Neural crest cell (in vitro differentiated cells): ENCODE results near the gene EYS. TPM values are rescaled to one million over a fixed set of nuclear protein-coding genes. Genes with fewer than 3 reads are reported as not detected.

Experiments used
- DNase-seq: peaks from one replicate; pipeline ENCODE4 v3.0.0; 2021; ENCODE audit warnings: low read depth, mixed read lengths, low spot score
- H3K27ac Mint-ChIP-seq: one replicate; pipeline ENCODE4 v1.8.0; 2021; ENCODE audit warnings: mild to moderate bottlenecking, mixed read lengths; ENCODE audit not compliant: unreplicated experiment
- H3K27me3 Mint-ChIP-seq: 2 replicates; pipeline ENCODE4 v1.8.0; 2021; ENCODE audit warnings: low read depth, mild to moderate bottlenecking, mixed read lengths
- H3K36me3 Mint-ChIP-seq: 2 replicates; pipeline ENCODE4 v1.8.0; 2021; ENCODE audit warnings: low read depth, mild to moderate bottlenecking, mixed read lengths
- H3K4me1 Mint-ChIP-seq: 2 replicates; pipeline ENCODE4 v1.8.0; 2021; ENCODE audit warnings: mixed read lengths
- H3K4me3 Mint-ChIP-seq: one replicate; pipeline ENCODE4 v1.8.0; 2021; ENCODE audit warnings: mild to moderate bottlenecking, mixed read lengths
- H3K9me3 Mint-ChIP-seq: 2 replicates; pipeline ENCODE4 v1.8.0; 2021; ENCODE audit warnings: mixed read lengths
- CTCF ChIP-seq: fragments of 200-600 bp; sonication (generic); conservative IDR thresholded peaks from 2 replicates; pipeline ENCODE4 v1.5.0; 2021; ENCODE audit warnings: antibody characterized with exemption, mild to moderate bottlenecking
- total RNA-seq: library from RNA; stranded (reverse); gene quantifications from 2 replicates; pipeline ENCODE4 v1.2.1, GENCODE V29; 2021

EYS gene
- total RNA-seq, 1 donor from 2014 or later = 0.40 TPM

DNA sequence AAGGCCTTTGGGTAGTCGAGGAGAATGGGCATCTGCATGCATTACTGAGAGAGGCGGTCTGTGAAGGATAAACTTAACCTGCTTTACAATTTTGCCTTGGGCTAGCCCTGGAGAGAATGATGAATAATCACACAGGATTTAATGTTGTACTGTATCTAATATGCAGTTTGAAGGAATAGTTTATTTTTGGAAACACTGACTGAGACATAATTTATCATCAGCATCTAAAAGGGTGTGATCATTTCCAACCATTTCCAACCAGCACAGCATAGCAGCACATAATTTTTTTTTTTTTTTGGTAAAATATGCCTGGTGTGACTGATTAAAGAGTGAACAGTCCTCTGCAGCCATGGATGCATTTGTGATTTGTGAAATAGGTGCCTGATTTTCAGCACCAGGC, 1552.0 kb downstream of the EYS start:
- no peak for DNase-seq
- Mint-ChIP-seq H3K4me1 (no peaks in the 10 kb centered on the region), H3K36me3 (no peaks in the 10 kb centered on the region), H3K4me3 (no peak overlapping the region), H3K9me3 (no peaks in the 10 kb centered on the region), H3K27me3 (no peaks in the 10 kb centered on the region), H3K27ac (no peak overlapping the region)
- no peak for TF ChIP-seq CTCF

DNA sequence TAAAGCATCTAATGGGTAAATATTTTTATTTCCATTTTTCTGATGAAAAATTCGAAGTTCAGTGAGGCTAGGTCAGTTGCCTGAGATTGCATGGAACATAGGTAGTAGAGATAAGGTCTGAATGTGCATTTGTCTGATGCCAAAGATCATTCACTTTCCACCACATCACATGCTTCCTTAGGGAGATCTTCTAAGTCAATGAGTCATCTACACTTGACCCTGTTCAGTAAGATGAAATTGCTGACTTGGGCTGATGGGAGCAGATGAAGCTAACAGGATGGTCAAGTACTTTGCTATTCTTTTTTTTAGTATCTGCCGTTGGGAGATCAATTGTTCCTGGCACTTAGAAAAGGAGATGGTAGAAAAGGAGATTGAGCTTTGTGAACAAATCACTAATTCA, 1560.2 kb downstream of the EYS start:
- no peaks in the 10 kb centered on the region for H3K36me3 Mint-ChIP-seq
- no peak for TF ChIP-seq CTCF

GRCh38 chr6:64146094-64146493, 1560.9 kb downstream of the EYS start:
- Mint-ChIP-seq H3K27me3 (no peaks in the 10 kb centered on the region), H3K9me3 (no peaks in the 10 kb centered on the region)

More for the DNA sequence above, 1560.2 kb downstream of the EYS start:
- Mint-ChIP-seq H3K9me3 (no peaks in the 10 kb centered on the region), H3K27me3 (no peaks in the 10 kb centered on the region), H3K27ac (no peak overlapping the region), H3K4me3 (no peak overlapping the region), H3K4me1 (no peaks in the 10 kb centered on the region)
- DNase-seq = no peak

DNA sequence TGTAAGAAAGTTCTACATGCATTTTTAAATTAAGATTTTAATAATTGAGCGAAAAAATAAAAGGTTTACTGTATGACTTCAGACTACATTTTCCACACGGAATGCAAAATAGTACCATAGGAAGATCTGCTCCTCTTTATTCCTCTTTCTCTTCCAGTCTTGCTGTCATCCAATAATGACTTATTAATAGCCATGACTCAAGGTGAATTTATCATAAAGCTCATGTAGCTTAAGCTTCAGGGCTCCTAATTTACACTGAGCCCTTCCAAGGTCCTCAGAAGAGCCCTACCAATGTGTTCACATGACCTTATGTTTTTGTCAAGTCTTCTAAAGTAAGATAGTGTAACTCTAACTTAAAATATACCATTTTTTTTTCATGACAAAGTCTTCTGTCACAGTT, 1561.4 kb downstream of the EYS start:
- Mint-ChIP-seq H3K27ac (no peak overlapping the region), H3K27me3 (no peaks in the 10 kb centered on the region), H3K4me3 (no peak overlapping the region), H3K9me3 (no peaks in the 10 kb centered on the region), H3K4me1 (no peaks in the 10 kb centered on the region), H3K36me3 (no peaks in the 10 kb centered on the region)
- no peak for DNase-seq
- TF ChIP-seq CTCF = no peak

More at GRCh38 chr6:64146094-64146493, 1560.9 kb downstream of the EYS start:
- Mint-ChIP-seq H3K36me3 (no peaks in the 10 kb centered on the region), H3K4me1 (no peaks in the 10 kb centered on the region), H3K27ac (no peak overlapping the region), H3K4me3 (no peak overlapping the region)
- TF ChIP-seq CTCF = no peak
- no peak for DNase-seq

- Mint-ChIP-seq H3K9me3 (no peaks in the 10 kb centered on the region), H3K27me3 (no peaks in the 10 kb centered on the region), H3K4me1 (no peaks in the 10 kb centered on the region), H3K4me3 (no peak overlapping the region), H3K27ac (no peak overlapping the region), H3K36me3 (no peaks in the 10 kb centered on the region)
- TF ChIP-seq CTCF = no peak
- no peak for DNase-seq
Observed at GRCh38 chr6:64143101-64143500, 1563.9 kb downstream of the EYS start.

- Mint-ChIP-seq H3K4me1 (no peaks in the 10 kb centered on the region), H3K4me3 (no peak overlapping the region), H3K36me3 (no peaks in the 10 kb centered on the region)
Observed at GRCh38 chr6:64141680-64142079, 1565.3 kb downstream of the EYS start.

More at GRCh38 chr6:64141680-64142079, 1565.3 kb downstream of the EYS start:
- Mint-ChIP-seq H3K9me3 (no peaks in the 10 kb centered on the region), H3K27ac (no peak overlapping the region), H3K27me3 (no peaks in the 10 kb centered on the region)
- no peak for DNase-seq
- TF ChIP-seq CTCF = no peak
